Embryonic facial prominence (tissue), 1 donor: ENCODE measurements around the gene MED15.

Source experiments
- DNase-seq: peaks from one replicate; pipeline ENCODE4 v3.0.0-alpha.2; 2016; ENCODE audit errors: extremely low spot score

The MED15 gene

DNA sequence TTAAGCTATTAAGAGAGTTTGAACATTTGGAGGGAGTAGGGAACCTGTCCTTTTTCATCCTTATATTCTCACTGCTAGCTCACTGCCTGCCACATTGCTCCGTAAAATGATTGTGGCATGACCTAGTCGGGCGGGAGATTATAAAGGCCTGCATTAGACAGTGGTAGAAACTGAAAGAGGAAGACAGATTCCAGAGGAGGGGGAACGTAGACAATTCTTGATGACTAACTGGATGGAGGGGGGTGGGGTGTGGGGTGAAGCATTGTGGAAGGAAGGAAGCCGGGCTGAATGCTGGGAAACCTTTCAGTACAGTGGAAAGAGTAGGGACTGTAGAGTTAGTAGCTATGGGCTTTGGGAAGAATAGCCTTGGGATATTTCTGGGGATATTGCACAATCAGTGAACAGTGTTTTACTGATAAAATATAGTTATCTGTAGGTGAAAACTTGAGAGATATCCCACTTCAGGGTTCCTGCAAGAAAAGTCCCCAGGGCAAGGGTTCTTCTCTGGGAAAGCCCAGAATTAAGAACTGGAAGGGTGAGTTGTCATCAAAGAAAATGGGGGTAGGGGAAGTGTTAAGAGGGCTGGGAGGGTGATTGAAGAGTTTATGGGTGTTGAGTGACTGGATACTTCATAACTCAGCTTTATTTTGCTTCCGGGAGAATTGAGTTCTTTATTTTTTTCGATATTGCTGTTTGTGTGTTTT is 2.1 kb downstream of the MED15 start:
- no peak for DNase-seq

DNA sequence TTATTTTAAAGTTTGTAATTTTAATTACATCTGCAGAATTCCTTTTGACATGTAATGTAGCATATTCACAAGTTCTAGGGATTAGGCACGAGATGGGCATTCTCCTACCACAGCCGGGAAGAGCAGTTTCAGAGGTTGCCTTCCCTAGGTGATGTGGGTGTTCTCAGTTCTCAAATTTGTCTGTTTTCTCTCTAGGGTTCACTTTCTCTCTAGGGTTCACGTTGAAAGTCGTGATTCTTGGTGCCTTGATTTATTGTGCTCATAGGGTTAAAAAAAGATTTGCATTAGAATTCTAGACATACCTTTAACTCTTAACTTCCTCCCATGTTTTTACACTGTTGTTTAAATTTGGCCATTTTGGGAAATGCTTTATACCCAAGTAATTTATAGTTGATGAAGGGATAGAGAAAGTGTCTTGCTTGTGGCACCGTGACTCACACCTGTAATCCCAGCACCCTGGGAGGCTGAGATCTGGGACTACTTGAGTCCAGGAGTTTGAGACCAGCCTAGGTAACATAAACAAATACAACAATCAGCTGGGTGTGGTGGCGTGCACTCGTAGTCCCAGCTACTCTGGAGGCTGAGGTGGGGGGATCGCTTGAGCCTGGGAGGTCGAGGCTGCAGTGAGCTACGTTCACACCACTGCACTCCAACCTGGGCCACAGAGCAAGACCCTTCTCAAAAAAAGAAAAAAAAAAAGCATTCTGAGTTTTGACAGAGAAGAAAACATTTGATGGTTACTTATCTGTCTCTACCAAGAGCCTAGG is 3.6 kb downstream of the MED15 start:
- DNase-seq, result no peak

DNA sequence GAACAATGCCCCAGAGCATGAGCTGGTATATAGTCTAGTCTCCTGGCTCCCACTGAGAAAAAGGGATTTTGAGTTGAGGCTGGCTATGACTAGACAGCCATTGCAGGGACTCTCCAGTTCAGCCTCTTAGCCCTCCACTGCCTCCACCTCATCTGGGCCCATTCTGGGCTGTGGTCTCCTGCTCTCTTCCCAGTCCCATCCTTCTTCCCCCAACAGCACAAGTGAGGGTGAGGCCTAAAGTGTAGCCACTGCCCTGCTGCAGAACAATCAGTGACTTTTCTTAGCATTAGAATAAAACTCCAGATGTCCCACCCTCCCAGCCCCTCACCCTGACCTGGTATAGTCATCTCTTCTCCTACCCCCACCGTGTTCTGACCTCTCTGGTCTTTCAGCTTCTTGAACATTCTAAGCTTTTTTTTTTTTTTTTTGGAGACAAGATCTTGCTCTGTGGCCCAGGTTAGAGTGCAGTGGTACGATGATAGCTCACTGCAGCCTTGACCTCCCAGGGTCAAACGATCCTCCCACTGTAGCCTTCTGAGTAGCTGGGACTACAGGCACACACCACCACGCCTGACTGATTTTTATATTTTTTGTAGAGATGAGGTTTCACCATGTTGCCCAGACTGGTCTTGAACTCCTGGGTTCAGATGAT is 4.3 kb downstream of the MED15 start:
- DNase-seq, result no peak

- no peak for DNase-seq
Observed at GRCh38 chr22:20514658-20515406, 7.4 kb downstream of the MED15 start.

- no peak for DNase-seq
Observed at GRCh38 chr22:20516399-20516798, 9.0 kb downstream of the MED15 start.

- DNase-seq, result no peak
Observed at GRCh38 chr22:20517422-20517821, 10.0 kb downstream of the MED15 start.

GRCh38 chr22:20517841-20518592 is 10.6 kb downstream of the MED15 start:
- DNase-seq, result no peak

DNA sequence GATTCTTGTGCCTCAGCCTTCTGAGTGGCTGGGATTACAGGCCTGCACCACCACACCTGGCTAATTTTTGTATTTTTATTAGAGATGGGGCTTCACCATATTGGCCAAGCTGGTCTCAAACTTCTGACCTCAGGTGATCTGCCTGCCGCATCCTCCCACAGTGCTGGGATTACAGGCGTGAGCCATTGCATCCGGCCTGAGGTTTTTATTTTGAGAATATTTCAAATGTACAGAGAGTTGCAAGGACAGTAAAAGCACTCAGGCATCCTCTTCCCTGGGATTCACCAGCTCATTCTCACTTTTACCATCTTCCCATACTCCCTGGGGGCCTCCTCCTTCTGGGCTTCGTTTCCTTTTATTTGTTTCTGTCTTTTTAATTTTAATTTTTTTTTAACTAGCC is 12.1 kb downstream of the MED15 start:
- no peak for DNase-seq

- DNase-seq, result no peak
Observed at GRCh38 chr22:20520093-20520511, 12.7 kb downstream of the MED15 start.

- DNase-seq, result no peak
Observed at GRCh38 chr22:20522134-20523004, 15.0 kb downstream of the MED15 start.

GRCh38 chr22:20523086-20523983 is 15.9 kb downstream of the MED15 start:
- DNase-seq, result no peak

DNA sequence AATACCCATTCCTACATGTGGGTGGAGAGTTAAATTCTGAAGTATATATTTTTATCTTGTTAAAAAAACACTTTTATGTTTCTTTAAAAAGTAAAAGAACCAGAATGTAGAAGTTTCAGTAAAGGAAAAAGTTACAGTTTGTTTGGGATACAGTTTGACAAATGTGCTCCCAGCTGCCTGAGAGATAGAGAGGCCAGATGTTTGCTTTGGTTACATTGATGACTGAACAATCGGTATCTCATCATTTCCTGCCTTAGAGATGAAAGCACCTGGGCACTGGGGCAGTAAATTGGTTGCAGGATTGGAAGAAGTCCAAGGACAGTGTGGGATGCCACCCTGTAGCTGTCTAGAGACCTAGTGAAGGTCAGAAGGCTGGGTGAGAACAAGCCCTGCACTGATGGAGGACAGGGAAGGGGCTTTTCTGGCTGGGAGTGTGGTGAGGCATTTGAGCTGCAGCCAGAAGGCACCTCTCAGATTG is 16.6 kb downstream of the MED15 start:
- no peak for DNase-seq

DNA sequence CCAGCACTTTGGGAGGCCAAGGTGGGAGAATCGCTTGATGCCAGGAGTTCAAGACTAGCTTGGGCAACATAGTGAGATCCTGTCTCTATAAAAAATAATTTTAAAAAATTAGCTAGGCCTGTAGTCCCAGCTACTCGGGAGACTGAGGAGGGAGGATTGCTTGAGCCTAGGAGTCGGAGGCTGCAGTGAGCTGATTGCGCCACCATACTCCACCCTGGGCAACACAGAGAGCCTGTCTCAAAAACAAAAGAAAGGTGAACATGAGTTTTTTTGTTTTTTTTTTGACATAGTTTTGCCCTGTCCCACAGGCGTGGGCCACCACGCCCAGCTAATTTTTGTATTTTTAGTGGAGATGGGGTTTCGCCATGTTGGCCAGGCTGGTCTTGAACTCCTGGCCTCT is 17.6 kb downstream of the MED15 start:
- no peak for DNase-seq

DNA sequence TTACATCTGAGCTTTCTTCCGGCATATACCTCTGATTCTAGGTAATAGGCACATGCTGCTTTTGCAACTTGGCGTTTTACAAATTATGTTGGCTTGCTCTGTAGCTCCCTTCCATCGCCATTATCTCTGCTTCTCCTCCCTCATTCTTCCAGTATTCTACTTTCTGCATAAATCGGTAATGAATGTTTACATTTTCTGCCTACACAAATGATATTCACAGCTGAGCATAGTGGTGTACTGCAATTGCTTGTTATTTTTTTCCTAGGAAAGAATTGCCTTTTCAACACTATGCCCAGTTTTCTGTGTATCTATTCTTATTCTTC is 18.9 kb downstream of the MED15 start:
- DNase-seq, result no peak

DNA sequence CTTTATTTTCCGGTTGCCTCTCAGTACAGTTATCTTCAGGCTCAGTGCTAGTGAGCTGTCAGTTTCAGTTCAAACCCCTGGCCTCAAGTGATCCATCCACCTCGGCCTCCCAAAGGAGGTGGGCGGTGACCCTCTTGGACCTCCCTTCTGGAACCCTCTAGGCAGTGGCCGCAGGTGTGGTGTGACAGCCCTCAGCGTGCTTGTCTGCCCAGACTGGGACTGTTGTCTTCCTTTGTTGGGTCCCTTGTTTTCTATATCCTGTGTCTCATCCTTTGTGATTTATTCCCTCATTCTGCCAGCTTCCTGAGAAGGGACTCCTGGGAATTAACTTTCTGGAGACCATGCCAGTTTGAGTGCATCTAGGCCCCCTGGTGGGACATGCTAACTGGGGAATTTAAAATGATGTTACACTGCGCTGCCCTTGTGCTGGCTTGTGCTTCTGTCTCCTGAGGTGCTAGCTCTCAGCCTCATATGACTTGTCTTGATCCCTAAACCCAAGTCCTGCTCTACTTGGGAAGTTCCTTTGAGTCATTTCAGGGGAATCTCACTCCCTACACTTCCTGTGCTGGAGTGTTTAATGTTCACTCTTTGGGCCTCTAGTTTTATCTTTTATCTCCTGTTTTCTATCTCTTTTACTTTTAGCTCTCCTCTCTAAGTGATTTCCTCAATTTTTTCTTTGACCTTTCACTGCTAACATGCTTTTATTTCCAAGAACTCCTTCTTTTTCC is 19.4 kb downstream of the MED15 start:
- DNase-seq, result no peak

DNA sequence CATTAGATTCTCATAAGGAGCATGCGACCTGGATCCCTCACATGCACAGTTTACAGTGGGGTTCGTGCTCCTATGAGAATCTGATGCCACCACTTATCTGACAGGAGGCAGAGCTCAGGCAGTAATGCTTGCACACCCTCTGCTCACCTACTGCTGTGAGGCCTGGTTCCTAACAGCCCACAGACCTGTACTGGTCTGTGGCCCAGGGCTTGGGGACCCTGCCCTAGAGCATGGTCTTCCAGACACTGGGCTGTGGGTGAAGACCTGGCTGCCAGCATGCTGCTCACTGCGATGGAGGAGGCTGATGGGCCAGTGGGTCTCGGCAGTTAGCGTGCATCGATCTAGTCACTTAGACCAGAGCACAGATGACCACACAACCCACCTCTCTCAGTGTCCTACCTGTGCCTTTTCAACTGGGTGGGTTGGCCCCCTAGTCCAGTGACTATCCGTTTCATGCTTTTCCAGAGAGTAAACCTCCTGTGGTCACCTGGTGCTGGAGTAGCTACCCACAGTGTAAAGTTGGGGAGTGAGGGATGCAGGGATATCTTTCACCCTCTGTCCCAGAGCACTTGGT is 21.1 kb downstream of the MED15 start:
- no peak for DNase-seq

- no peak for DNase-seq
Observed at GRCh38 chr22:20530368-20531153, 23.2 kb downstream of the MED15 start.

GRCh38 chr22:20531154-20531403 is 23.7 kb downstream of the MED15 start:
- no peak for DNase-seq
